Parathyroid adenoma (tissue), 2 donors: ENCODE measurements around the gene TMEM184B.

ENCODE experiments used
- H2AFZ ChIP-seq: fragments of 300-600 bp; sonication (generic); one replicate; pipeline ENCODE4 v1.7.0; 2017; ENCODE audit warnings: antibody characterized with exemption, mild to moderate bottlenecking
- H3K27ac ChIP-seq: fragments of 300-600 bp; sonication (generic); one replicate; pipeline ENCODE4 v1.7.0; 2017
- H3K27me3 ChIP-seq: fragments of 300-600 bp; sonication (generic); one replicate; pipeline ENCODE4 v1.7.0; 2017; ENCODE audit warnings: low read length; ENCODE audit not compliant: control insufficient read depth, insufficient read depth
- H3K36me3 ChIP-seq: fragments of 300-600 bp; sonication (generic); one replicate; pipeline ENCODE4 v1.7.0; 2017; ENCODE audit warnings: low read length; ENCODE audit not compliant: control insufficient read depth, insufficient read depth
- H3K4me1 ChIP-seq: fragments of 300-600 bp; sonication (generic); one replicate; pipeline ENCODE4 v1.7.0; 2017; ENCODE audit warnings: control low read depth
- H3K4me2 ChIP-seq: fragments of 300-600 bp; sonication (generic); one replicate; pipeline ENCODE4 v1.7.0; 2017; ENCODE audit warnings: low read length
- H3K4me3 ChIP-seq: fragments of 300-600 bp; sonication (generic); one replicate; pipeline ENCODE4 v1.7.0; 2017; ENCODE audit warnings: low read depth, low read length
- H3K79me2 ChIP-seq: fragments of 300-600 bp; sonication (generic); one replicate; pipeline ENCODE4 v1.7.0; 2017; ENCODE audit warnings: control low read depth
- H3K9ac ChIP-seq: fragments of 300-600 bp; sonication (generic); one replicate; pipeline ENCODE4 v1.7.0; 2017; ENCODE audit warnings: mild to moderate bottlenecking
- H3K9me3 ChIP-seq: fragments of 300-600 bp; sonication (generic); one replicate; pipeline ENCODE4 v1.7.0; 2017; ENCODE audit warnings: low read length; ENCODE audit not compliant: control insufficient read depth
- TF ChIP-seq, protein P1 (sequence below): fragments of 300-600 bp; sonication (generic); IDR thresholded peaks from one replicate; pipeline ENCODE4 v1.7.0; 2017; ENCODE audit warnings: antibody characterized with exemption, mild to moderate bottlenecking
- donor health status: primary hyperparathyroidism.

The TMEM184B gene

DNA sequence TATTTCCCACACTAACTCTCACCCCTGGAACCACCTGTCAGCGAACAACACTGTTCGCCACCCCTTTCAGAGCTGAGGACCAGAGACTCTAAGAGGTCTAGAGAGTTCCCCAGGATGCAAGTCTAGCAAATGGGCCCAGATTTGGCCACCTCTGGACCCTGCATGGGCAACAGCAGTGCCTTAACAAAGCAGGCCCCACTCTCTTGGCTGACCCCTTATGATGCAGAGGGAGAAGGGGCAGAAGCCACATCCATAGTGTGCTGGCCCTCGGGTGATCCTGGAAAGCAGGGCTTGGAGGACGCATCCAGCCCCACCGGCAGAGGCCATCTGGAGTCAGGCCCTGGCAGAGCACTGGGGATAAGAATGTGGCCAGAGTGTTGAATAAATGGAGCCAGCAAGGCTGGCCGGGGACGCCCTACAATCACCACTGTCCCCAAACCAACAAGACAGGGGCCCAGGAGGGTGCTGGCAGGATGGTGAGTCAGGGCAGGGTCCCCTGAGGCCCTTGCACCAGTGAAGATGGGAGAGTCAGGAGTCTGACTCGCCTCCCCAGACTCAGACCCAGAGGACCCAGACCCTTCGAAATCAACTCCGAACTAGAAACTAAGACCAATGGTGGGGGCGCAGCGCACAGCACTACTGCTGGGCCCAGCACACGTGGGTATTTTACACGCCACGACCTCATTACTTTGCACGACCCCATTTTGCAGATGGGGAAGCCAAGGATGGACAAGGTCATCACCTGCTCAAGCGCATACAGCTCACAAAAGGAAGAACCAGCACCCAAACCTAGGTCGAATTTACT lies 37.9 kb upstream of the TMEM184B start:
- Histone ChIP-seq H3K36me3 (no peaks in the 10 kb centered on the region), H3K79me2 (peaks cover 10% of the 10 kb centered on the region), H3K4me2 (no peak overlapping the region), H3K27ac (peak overlapping the region; percentile 39), H3K9ac (no peak overlapping the region), H3K4me3 (no peak overlapping the region), H2AFZ (no peak overlapping the region), H3K27me3 (no peaks in the 10 kb centered on the region), H3K4me1 (peaks cover 3% of the 10 kb centered on the region), H3K9me3 (no peaks in the 10 kb centered on the region)
- TF ChIP-seq, protein P1, sequence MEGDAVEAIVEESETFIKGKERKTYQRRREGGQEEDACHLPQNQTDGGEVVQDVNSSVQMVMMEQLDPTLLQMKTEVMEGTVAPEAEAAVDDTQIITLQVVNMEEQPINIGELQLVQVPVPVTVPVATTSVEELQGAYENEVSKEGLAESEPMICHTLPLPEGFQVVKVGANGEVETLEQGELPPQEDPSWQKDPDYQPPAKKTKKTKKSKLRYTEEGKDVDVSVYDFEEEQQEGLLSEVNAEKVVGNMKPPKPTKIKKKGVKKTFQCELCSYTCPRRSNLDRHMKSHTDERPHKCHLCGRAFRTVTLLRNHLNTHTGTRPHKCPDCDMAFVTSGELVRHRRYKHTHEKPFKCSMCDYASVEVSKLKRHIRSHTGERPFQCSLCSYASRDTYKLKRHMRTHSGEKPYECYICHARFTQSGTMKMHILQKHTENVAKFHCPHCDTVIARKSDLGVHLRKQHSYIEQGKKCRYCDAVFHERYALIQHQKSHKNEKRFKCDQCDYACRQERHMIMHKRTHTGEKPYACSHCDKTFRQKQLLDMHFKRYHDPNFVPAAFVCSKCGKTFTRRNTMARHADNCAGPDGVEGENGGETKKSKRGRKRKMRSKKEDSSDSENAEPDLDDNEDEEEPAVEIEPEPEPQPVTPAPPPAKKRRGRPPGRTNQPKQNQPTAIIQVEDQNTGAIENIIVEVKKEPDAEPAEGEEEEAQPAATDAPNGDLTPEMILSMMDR, result no peak

DNA sequence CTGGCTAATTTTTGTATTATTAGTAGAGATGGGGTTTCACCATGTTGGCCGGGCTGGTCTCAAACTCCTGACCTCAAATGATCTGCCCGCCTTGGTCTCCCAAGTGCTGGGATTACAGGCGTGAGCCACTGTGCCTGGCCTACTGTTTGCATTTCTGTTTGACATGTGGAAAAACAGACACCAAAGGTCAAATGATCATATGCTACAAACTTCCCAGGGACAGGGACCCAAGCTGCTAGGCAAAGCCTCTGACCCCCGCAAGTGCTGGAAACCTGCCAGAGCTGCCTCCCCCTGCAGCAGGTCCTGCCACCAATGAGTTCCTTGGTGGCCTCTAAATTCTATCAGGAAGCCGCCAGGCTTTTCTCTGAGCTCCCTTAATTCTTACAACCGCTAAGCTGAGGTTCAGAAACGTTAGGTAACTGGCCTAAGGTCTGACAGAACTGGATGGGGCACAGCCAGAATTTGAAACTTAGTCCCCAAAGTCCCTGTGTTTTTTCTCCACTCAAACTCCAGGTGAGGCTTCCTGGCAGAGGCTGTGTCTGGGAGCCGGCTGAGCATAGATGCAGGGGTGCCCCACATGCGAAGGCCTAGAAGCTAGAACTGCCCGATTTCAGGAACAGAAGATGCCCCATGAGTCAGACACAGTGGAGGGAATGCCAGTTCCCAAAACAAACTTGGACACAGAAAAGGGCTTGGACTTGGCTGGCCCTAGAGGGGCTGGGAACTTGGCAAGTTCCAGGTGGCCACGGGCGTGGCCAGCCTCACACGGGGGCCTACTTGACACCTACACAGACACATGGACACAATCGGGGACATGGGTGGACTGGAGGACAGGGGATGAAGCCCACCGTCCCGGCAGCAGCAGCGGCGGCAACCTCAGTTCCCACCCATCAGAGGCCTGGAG lies 37.1 kb upstream of the TMEM184B start:
- H3K36me3 ChIP-seq, result no peaks in the 10 kb centered on the region
- H3K4me1 ChIP-seq, result peaks cover 7% of the 10 kb centered on the region
- TF ChIP-seq, protein P1, result no peak
- no peaks in the 10 kb centered on the region for H3K27me3 ChIP-seq
- H3K4me2 ChIP-seq, result no peak overlapping the region
- no peak overlapping the region for H3K9ac ChIP-seq
- H3K4me3 ChIP-seq, result no peak overlapping the region
- H3K79me2 ChIP-seq, result peaks cover 10% of the 10 kb centered on the region
- no peaks in the 10 kb centered on the region for H3K9me3 ChIP-seq
- H2AFZ ChIP-seq, result no peak overlapping the region
- no peak overlapping the region for H3K27ac ChIP-seq

DNA sequence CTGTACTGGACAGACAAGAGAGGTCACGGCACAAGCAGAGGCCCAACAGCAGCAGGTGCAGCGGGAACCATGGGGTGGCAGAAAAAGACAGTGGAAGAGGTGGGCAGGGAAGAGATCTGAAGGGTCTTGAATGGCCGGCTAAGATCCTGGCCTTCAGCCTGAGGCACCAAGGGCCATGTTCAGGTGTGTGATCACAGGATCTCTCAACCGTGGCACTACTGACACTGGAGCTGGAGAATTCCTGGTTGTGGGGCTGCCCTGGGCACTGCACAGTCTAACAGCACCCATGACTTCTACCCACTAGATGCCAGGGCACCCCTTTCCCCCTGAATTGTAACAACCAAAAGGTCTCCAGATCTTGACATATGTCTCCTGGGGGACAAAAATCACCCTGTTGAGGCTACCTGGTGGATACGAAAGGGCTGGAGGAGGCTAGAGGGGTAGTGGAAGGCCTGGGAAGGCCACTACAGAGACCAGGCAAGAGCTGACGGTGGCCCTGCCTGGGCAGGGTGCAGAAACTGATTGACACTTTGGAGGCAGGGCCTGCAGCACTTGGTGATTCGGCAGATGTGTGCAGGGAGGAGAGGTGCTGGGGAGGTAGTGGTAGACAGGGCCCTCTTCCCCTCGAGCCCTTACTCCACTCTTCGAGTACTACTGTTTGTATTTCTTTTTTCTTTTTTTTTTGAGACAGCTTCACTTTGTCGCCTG lies 36.1 kb upstream of the TMEM184B start:
- Histone ChIP-seq H3K27ac (no peak overlapping the region), H2AFZ (no peak overlapping the region), H3K4me1 (peaks cover 7% of the 10 kb centered on the region), H3K36me3 (no peaks in the 10 kb centered on the region), H3K27me3 (no peaks in the 10 kb centered on the region), H3K4me3 (no peak overlapping the region), H3K9me3 (no peaks in the 10 kb centered on the region), H3K4me2 (no peak overlapping the region), H3K9ac (no peak overlapping the region), H3K79me2 (peaks cover 15% of the 10 kb centered on the region)
- TF ChIP-seq, protein P1, result no peak

DNA sequence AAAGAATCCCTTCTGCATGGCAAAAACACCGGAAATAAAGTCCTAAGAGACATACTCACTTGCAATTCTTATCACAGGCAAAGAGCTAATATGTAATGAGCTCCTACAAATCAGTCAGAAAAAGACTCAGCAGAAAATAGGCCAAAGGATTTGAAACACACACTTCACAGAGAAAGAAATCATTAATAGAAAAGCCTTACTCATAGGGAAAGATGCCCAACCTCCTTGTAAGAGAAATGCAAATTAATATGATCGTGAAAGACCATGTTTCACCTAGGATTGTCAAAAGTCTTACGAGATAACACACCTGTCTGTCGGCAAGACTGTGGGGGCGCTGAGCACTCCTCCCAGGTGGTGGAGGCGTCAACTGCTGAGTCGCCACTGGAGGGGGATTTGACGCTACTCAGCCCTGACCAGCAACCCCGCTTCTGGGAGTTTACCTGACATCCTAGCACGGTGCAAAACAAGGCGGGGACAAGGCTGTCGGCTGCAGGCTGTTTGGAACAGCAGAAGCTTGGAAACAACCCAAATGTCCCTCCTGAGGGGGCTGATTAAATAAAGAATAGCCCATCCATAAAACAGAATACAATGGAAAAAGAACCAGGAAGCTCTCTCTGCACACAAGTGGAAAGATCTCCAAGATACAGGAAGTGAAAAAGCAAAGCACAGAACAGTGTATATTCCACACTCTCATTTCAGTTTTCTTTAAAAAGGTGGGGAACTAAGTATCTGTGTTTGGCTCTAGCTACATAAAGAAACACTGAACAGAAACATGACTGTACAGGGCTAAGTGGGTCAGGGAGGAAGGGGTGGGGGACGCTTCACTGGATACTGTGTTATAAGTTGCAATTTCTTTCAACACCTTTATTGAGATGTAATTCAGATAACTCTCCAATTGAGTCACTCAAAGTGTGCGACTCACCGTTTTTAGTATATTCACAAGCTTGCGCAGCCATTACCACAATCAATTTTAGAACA lies 33.0 kb upstream of the TMEM184B start:
- Histone ChIP-seq H3K4me3 (peak overlapping the region; percentile 27), H3K9me3 (no peaks in the 10 kb centered on the region), H3K36me3 (no peaks in the 10 kb centered on the region), H3K4me1 (peaks cover 10% of the 10 kb centered on the region), H3K79me2 (peaks cover 22% of the 10 kb centered on the region), H3K27ac (peak overlapping the region; percentile 22), H2AFZ (no peak overlapping the region), H3K9ac (no peak overlapping the region), H3K27me3 (no peaks in the 10 kb centered on the region), H3K4me2 (peak overlapping the region; percentile 3)
- TF ChIP-seq, protein P1, result no peak
